Endothelial cell of umbilical vein (primary cell): ENCODE data around the gene MGAT4A. TPM values are rescaled to one million over a fixed set of nuclear protein-coding genes. Genes with fewer than 3 reads are reported as not detected.

Experiments used
- BruUV-seq: library from RNA; stranded (reverse); fragments of 400-500 nt; replicated peaks from 2 replicates; lab custom pipeline; 2021; lab: Mats Ljungman, UMichigan
- CTCF ChIA-PET: fragments of 300-600, 350-600 bp; sonication (Branson Sonifier 250); formaldehyde crosslinking; loops from one replicate; lab custom pipeline; 2021; ENCODE audit warnings: antibody characterized with exemption, inconsistent platforms; lab: Charles Lee
- POLR2A ChIA-PET: fragments of 300-600, 350-600 bp; sonication (Branson Sonifier 250); formaldehyde crosslinking; loops from one replicate; lab custom pipeline; 2021; ENCODE audit warnings: antibody characterized with exemption, inconsistent platforms; lab: Charles Lee
- DNase-seq: peaks from one replicate; pipeline ENCODE4 v3.0.0-alpha.2; 2011; ENCODE audit warnings: low read depth, low spot score
- FAIRE-seq: peaks from 2 replicates; lab custom pipeline; 2011; peaks lifted over from hg19 to GRCh38; lab: Jason Lieb, UNC
- H2AFZ ChIP-seq: 2 replicates; pipeline ENCODE4 v1.6.0; 2012; ENCODE audit warnings: low read depth, low read length, control low read depth, inconsistent platforms
- H3K27ac ChIP-seq: 2 replicates; pipeline ENCODE4 v1.5.1; 2011; ENCODE audit warnings: low read depth, mild to moderate bottlenecking, control low read depth, low read length, moderate library complexity; ENCODE audit not compliant: insufficient read depth
- H3K27me3 ChIP-seq, 2 experiments: 2 replicates each; pipeline versions ENCODE4 v1.6.0 to v1.6.1; 2011; ENCODE audit warnings: low read length in 2 of 2, mixed read lengths in 1 of 2; ENCODE audit not compliant: control insufficient read depth in 2 of 2, insufficient read depth in 2 of 2
- H3K36me3 ChIP-seq, 2 experiments: 2 replicates in 1 of 2; 3 replicates in 1 of 2; pipeline ENCODE4 v1.5.1; 2011; ENCODE audit warnings: low read length in 2 of 2, mild to moderate bottlenecking in 1 of 2, moderate library complexity in 1 of 2; ENCODE audit not compliant: control insufficient read depth in 2 of 2, insufficient read depth in 2 of 2; ENCODE audit errors: extremely low read depth in 1 of 2
- H3K4me1 ChIP-seq: 3 replicates; pipeline ENCODE4 v1.5.1; 2011; ENCODE audit warnings: mild to moderate bottlenecking, low read length; ENCODE audit not compliant: control insufficient read depth, insufficient read depth; ENCODE audit errors: extremely low read depth
- H3K4me2 ChIP-seq: 2 replicates; pipeline ENCODE4 v1.6.1; 2011; ENCODE audit warnings: low read length, control low read depth, mixed read lengths; ENCODE audit not compliant: insufficient read depth
- H3K4me3 ChIP-seq, 3 experiments: fragments of 200-600 bp in 1 of 3; sonication (generic), shearing (Covaris generic) in 1 of 3; replicated peaks in 1 of 3; 2 replicates each; pipeline ENCODE4 v1.5.1; 2011 to 2016; ENCODE audit warnings: control low read depth in 3 of 3, low read length in 3 of 3, mild to moderate bottlenecking in 2 of 3, inconsistent platforms in 1 of 3, low read depth in 1 of 3, moderate library complexity in 1 of 3; ENCODE audit not compliant: insufficient read depth in 1 of 3
- H3K79me2 ChIP-seq: 2 replicates; pipeline ENCODE4 v1.6.0; 2012; ENCODE audit warnings: low read length, inconsistent platforms; ENCODE audit not compliant: control insufficient read depth, insufficient read depth
- H3K9ac ChIP-seq: replicated peaks from 2 replicates; pipeline ENCODE3; 2011; ENCODE audit warnings: low read length, control low read depth; ENCODE audit not compliant: insufficient read depth; ENCODE audit errors: extremely low read depth
- H3K9me1 ChIP-seq: replicated peaks from 3 replicates; pipeline ENCODE4 v1.6.0; 2011; ENCODE audit warnings: mild to moderate bottlenecking, low read length; ENCODE audit not compliant: control insufficient read depth, insufficient read depth; ENCODE audit errors: extremely low read depth
- H3K9me3 ChIP-seq: replicated peaks from 2 replicates; pipeline ENCODE4 v1.5.1; 2012; ENCODE audit warnings: low read length, inconsistent platforms; ENCODE audit not compliant: control insufficient read depth, insufficient read depth
- H4K20me1 ChIP-seq: replicated peaks from 2 replicates; pipeline ENCODE3; 2011; ENCODE audit warnings: mild to moderate bottlenecking, low read length; ENCODE audit not compliant: control insufficient read depth, insufficient read depth; ENCODE audit errors: extremely low read depth
- EZH2 ChIP-seq: IDR thresholded peaks from 2 replicates; pipeline ENCODE4 v1.6.1; 2012; ENCODE audit warnings: borderline replicate concordance, low read depth, mild to moderate bottlenecking, moderate library complexity, low read length, inconsistent platforms; ENCODE audit not compliant: severe bottlenecking
- FOS ChIP-seq: IDR thresholded peaks from 2 replicates; pipeline ENCODE4 v1.6.1; 2011; ENCODE audit warnings: mild to moderate bottlenecking, low read length, moderate library complexity, borderline replicate concordance; ENCODE audit not compliant: insufficient read depth
- GATA2 ChIP-seq: IDR thresholded peaks from 2 replicates; pipeline ENCODE4 v1.7.0; 2011; ENCODE audit warnings: low read depth, mild to moderate bottlenecking, moderate library complexity, mixed read lengths, low read length; ENCODE audit not compliant: insufficient read length, insufficient read depth
- JUN ChIP-seq: IDR thresholded peaks from 2 replicates; pipeline ENCODE4 v1.6.1; 2011; ENCODE audit warnings: borderline replicate concordance, low read depth; ENCODE audit not compliant: insufficient read length, insufficient read depth
- MAX ChIP-seq: IDR thresholded peaks from 2 replicates; pipeline ENCODE4 v1.6.1; 2011; ENCODE audit not compliant: insufficient read depth, insufficient read length
- MYC ChIP-seq: IDR thresholded peaks from one replicate; pipeline ENCODE4 v1.6.1; 2011; ENCODE audit warnings: mild to moderate bottlenecking, low read depth, low read length
- POLR2A ChIP-seq: IDR thresholded peaks from 2 replicates; pipeline ENCODE4 v1.6.1; 2012; ENCODE audit warnings: low read depth, mild to moderate bottlenecking, control low read depth, low read length
- POLR2AphosphoS5 ChIP-seq: IDR thresholded peaks from 2 replicates; pipeline ENCODE4 v1.6.1; 2012; ENCODE audit warnings: low read depth, mild to moderate bottlenecking, control low read depth, low read length, moderate library complexity; ENCODE audit not compliant: insufficient read depth
- dilution Hi-C: fragments of 300-500 bp; cut with MboI; formaldehyde crosslinking; loops from one replicate; pipeline ENCODE4 v1.15.0; 2019; ENCODE audit warnings: low sequenced_read_pairs; ENCODE audit not compliant: extremely low pct_ligation_motif_present
- intact Hi-C: fragments of 100-400 bp; cut with micrococcal nuclease; formaldehyde crosslinking; loops from one replicate; pipeline ENCODE4 v1.10.0; 2022
- polyA plus RNA-seq, 4 experiments: library from polyadenylated mRNA; depleted of rRNA in 3 of 4; stranded (reverse) in 3 of 4; unstranded in 1 of 4; fragments of >200 nt; gene quantifications; 2 replicates each; pipeline versions ENCODE4 v1.2.1 to v1.2.3, GENCODE V29; 2011 to 2012; ENCODE audit warnings: missing spikeins in 1 of 4
- total RNA-seq: library from RNA; stranded (reverse); gene quantifications from 2 replicates; pipeline ENCODE4 v1.2.3, GENCODE V29; 2021
- TF ChIP-seq, protein P1 (sequence below), 2 donors: IDR thresholded peaks; 1 replicate in 1 of 2; 2 replicates in 1 of 2; pipeline ENCODE4 v1.5.1; 2011; ENCODE audit warnings: low read length in 2 of 2, mild to moderate bottlenecking in 2 of 2, moderate library complexity in 2 of 2, control low read depth in 1 of 2, inconsistent platforms in 1 of 2, low read depth in 1 of 2; ENCODE audit not compliant: insufficient read depth in 1 of 2; ENCODE audit errors: extremely low read depth in 1 of 2

The MGAT4A gene
- total and polyA plus RNA-seq, 2 donors (not counting 3 experiments of a cell fraction or from before 2014, with no cell fraction given) = 9.2 to 42.2 TPM

DNA sequence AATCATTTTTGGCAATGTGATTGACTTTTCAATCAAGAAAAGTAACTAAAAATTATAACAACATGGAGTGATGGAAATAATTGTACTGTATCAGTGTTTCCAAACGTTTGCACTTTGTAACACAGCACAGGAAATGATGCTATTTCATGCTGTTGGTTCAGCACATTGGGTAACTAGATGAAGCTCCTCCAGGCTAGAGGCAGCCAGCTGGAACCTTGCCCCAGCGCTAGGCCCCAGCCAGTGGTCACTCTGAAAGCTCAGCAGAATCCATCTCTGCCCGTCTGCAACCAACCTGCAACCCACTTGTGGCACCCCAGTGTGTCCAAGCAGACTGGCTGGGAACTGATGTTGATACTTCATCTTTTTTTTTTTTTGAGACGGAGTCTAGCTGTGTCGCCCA lies 107.3 kb downstream of the MGAT4A start:
- intact Hi-C loops (no loop called here), dilution Hi-C loops (no loop called here)
- no peaks in the 10 kb centered on the region for H4K20me1 ChIP-seq
- no peak for FAIRE-seq
- no peaks in the 10 kb centered on the region for H3K79me2 ChIP-seq
- no peaks in the 10 kb centered on the region for H3K9me3 ChIP-seq
- no peak overlapping the region for H2AFZ ChIP-seq
- H3K4me3 ChIP-seq = no peak overlapping the region
- H3K36me3 ChIP-seq = peaks cover 3 to 8% of the 10 kb centered on the region in 2 experiments
- no peaks in the 10 kb centered on the region for H3K4me1 ChIP-seq
- H3K27me3 ChIP-seq = no peaks in the 10 kb centered on the region
- POLR2A ChIA-PET = no interaction called here
- no peak overlapping the region for H3K27ac ChIP-seq
- no peaks in the 10 kb centered on the region for H3K9me1 ChIP-seq
- no TSS peak for BruUV-seq
- DNase-seq = peak; percentile 74
- CTCF ChIA-PET = interaction anchor here (1.1 to 1.2 kb wide), 2 partner anchors 9 to 26 kb away, joined by 3 read pairs; no protein-coding TSS in a partner anchor
- TF ChIP-seq FOS (no peak), MYC (no peak), EZH2 (no peak), GATA2 (no peak), POLR2AphosphoS5 (no peak), MAX (no peak), POLR2A (no peak), JUN (no peak)
- TF ChIP-seq, protein P1, sequence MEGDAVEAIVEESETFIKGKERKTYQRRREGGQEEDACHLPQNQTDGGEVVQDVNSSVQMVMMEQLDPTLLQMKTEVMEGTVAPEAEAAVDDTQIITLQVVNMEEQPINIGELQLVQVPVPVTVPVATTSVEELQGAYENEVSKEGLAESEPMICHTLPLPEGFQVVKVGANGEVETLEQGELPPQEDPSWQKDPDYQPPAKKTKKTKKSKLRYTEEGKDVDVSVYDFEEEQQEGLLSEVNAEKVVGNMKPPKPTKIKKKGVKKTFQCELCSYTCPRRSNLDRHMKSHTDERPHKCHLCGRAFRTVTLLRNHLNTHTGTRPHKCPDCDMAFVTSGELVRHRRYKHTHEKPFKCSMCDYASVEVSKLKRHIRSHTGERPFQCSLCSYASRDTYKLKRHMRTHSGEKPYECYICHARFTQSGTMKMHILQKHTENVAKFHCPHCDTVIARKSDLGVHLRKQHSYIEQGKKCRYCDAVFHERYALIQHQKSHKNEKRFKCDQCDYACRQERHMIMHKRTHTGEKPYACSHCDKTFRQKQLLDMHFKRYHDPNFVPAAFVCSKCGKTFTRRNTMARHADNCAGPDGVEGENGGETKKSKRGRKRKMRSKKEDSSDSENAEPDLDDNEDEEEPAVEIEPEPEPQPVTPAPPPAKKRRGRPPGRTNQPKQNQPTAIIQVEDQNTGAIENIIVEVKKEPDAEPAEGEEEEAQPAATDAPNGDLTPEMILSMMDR (IDR thresholded peaks at IDR 0.05; ENCODE audit: extremely low read depth in 1 of 2, insufficient read depth in 1 of 2, low read depth in 1 of 2, low read length in 2 of 2) = no peak
- H3K9ac ChIP-seq = no peak overlapping the region
- H3K4me2 ChIP-seq = no peak overlapping the region
